ENCODE data around the gene CDK3. TPM values are rescaled to one million over a fixed set of nuclear protein-coding genes. Genes with fewer than 3 reads are reported as not detected.

The CDK3 gene
- total and polyA plus RNA-seq, 2 donors (not counting 1 experiment from before 2014, with no cell fraction given), result 15.0 to 20.5 TPM

GRCh38 chr17:76024353-76024752 is 23.7 kb downstream of the CDK3 start:
- no peak overlapping the region for H3K27ac ChIP-seq (ENCODE audit: low read length in 2 of 2)
- TF ChIP-seq EZH2 (IDR thresholded peaks at IDR 0.05; ENCODE audit: borderline replicate concordance, insufficient read depth, low read depth, low read length, poor library complexity, severe bottlenecking) (no peak), CTCF (IDR thresholded peaks at IDR 0.05) (no peak)
- H4K20me1 ChIP-seq (ENCODE audit: control insufficient read depth, insufficient read depth, low read length, poor library complexity, severe bottlenecking), result no peaks in the 10 kb centered on the region
- Mint-ChIP-seq H3K9me3 (ENCODE audit: insufficient read depth) (no peaks in the 10 kb centered on the region), H3K4me3 (no peak overlapping the region), H3K27ac (no peak overlapping the region), H3K27me3 (no peaks in the 10 kb centered on the region), H3K4me1 (peaks cover 2% of the 10 kb centered on the region)
- 100% methylated on average over 4 of the region's 9 CpGs for WGBS (ENCODE audit: insufficient coverage)
- no peaks in the 10 kb centered on the region for H3K79me2 ChIP-seq (ENCODE audit: control insufficient read depth, insufficient read depth, low read length)
- H3K4me1 ChIP-seq (ENCODE audit: control insufficient read depth in 2 of 2, insufficient read depth in 2 of 2, low read length in 2 of 2), result peaks cover 2% of the 10 kb centered on the region in 2 donors
- H3K4me2 ChIP-seq (replicated peaks; ENCODE audit: low read depth, low read length, poor library complexity, severe bottlenecking), result no peak overlapping the region
- ATAC-seq (ENCODE audit: low read depth) (no peak), DNase-seq (no peak)
- no peaks in the 10 kb centered on the region for H3K27me3 ChIP-seq (replicated peaks in 1 of 4; ENCODE audit: control extremely low read depth in 1 of 4, control insufficient read depth in 3 of 4, insufficient read depth in 4 of 4, low read length in 3 of 4)
- no peaks in the 10 kb centered on the region for H3K36me3 ChIP-seq (replicated peaks in 1 of 2; ENCODE audit: control extremely low read depth in 1 of 2, control insufficient read depth in 1 of 2, extremely low read depth in 1 of 2, insufficient read depth in 2 of 2, low read length in 1 of 2)
- ChIA-PET POLR2A (no interaction called here), CTCF (interaction anchor here (0.8 to 1.0 kb wide), 2 partner anchors 10 to 600 kb away, joined by 3 read pairs; no protein-coding TSS in a partner anchor)
- no peak overlapping the region for H3K9ac ChIP-seq (ENCODE audit: low read length)
- intact Hi-C loops (cut with micrococcal nuclease), result no loop called here
- no peak overlapping the region for H2AFZ ChIP-seq (ENCODE audit: insufficient read depth, low read depth, low read length, poor library complexity, severe bottlenecking)
- H3K9me3 ChIP-seq (ENCODE audit: control extremely low read depth in 1 of 3, control insufficient read depth in 2 of 3, insufficient read depth in 1 of 3, low read length in 2 of 3), result no peaks in the 10 kb centered on the region
- no peak overlapping the region for H3K4me3 ChIP-seq (ENCODE audit: control extremely low read depth in 1 of 5, extremely low read depth in 1 of 5, insufficient read depth in 1 of 5, low read depth in 2 of 5, low read length in 4 of 5)

GRCh38 chr17:76025294-76025693 is 24.6 kb downstream of the CDK3 start:
- no peak overlapping the region for H3K27ac Mint-ChIP-seq

More at GRCh38 chr17:76025294-76025693, 24.6 kb downstream of the CDK3 start:
- H3K79me2 ChIP-seq (ENCODE audit: control insufficient read depth, insufficient read depth, low read length), result no peaks in the 10 kb centered on the region
- intact Hi-C loops (cut with micrococcal nuclease), result no loop called here
- TF ChIP-seq EZH2 (IDR thresholded peaks at IDR 0.05; ENCODE audit: borderline replicate concordance, insufficient read depth, low read depth, low read length, poor library complexity, severe bottlenecking), result no peak
- TF ChIP-seq CTCF (IDR thresholded peaks at IDR 0.05), result no peak
- CTCF ChIA-PET, result interaction anchor here (0.9 kb wide), 1 partner anchor 11 kb away, joined by 3 read pairs; no protein-coding TSS in a partner anchor
- Mint-ChIP-seq H3K4me3 (no peak overlapping the region), H3K27me3 (no peaks in the 10 kb centered on the region), H3K4me1 (peaks cover 8% of the 10 kb centered on the region), H3K9me3 (ENCODE audit: insufficient read depth) (no peaks in the 10 kb centered on the region)
- no peak for DNase-seq
- no peak overlapping the region for H3K27ac ChIP-seq (ENCODE audit: low read length in 2 of 2)
- H3K4me1 ChIP-seq (ENCODE audit: control insufficient read depth in 2 of 2, insufficient read depth in 2 of 2, low read length in 2 of 2), result peaks cover 8 to 9% of the 10 kb centered on the region in 2 donors
- H3K4me3 ChIP-seq (ENCODE audit: control extremely low read depth in 1 of 5, extremely low read depth in 1 of 5, insufficient read depth in 1 of 5, low read depth in 2 of 5, low read length in 4 of 5), result no peak overlapping the region
- H3K4me2 ChIP-seq (replicated peaks; ENCODE audit: low read depth, low read length, poor library complexity, severe bottlenecking), result no peak overlapping the region
- POLR2A ChIA-PET, result no interaction called here
- H4K20me1 ChIP-seq (ENCODE audit: control insufficient read depth, insufficient read depth, low read length, poor library complexity, severe bottlenecking), result no peaks in the 10 kb centered on the region
- 92% methylated on average over 12 of the region's 12 CpGs for WGBS (ENCODE audit: insufficient coverage)
- no peaks in the 10 kb centered on the region for H3K36me3 ChIP-seq (replicated peaks in 1 of 2; ENCODE audit: control extremely low read depth in 1 of 2, control insufficient read depth in 1 of 2, extremely low read depth in 1 of 2, insufficient read depth in 2 of 2, low read length in 1 of 2)
- H3K9ac ChIP-seq (ENCODE audit: low read length), result no peak overlapping the region
- no peak for ATAC-seq (ENCODE audit: low read depth)
- peaks cover 0 to 2% (median 0%) of the 10 kb centered on the region in 4 experiments for H3K27me3 ChIP-seq (replicated peaks in 1 of 4; ENCODE audit: control extremely low read depth in 1 of 4, control insufficient read depth in 3 of 4, insufficient read depth in 4 of 4, low read length in 3 of 4)
- no peak overlapping the region for H2AFZ ChIP-seq (ENCODE audit: insufficient read depth, low read depth, low read length, poor library complexity, severe bottlenecking)
- no peaks in the 10 kb centered on the region for H3K9me3 ChIP-seq (ENCODE audit: control extremely low read depth in 1 of 3, control insufficient read depth in 2 of 3, insufficient read depth in 1 of 3, low read length in 2 of 3)
